Measurements from ENCODE around the gene RAB1A. TPM values are rescaled to one million over a fixed set of nuclear protein-coding genes. Genes with fewer than 3 reads are reported as not detected.

RAB1A gene
- total and polyA plus RNA-seq, 9 donors, result 57.5 to 125 (median 104) TPM

- no peak overlapping the region for H3K4me3 ChIP-seq
- intact Hi-C loops (cut with DNase I), result loop anchor here in 1 of 4 donors (5.0 kb wide), 1 partner anchor 34 kb away; no protein-coding TSS in a partner anchor
- no peaks in the 10 kb centered on the region for H3K36me3 ChIP-seq
- H3K4me1 ChIP-seq (ENCODE audit: insufficient read depth), result peaks cover 13% of the 10 kb centered on the region
- TF ChIP-seq POLR2A (IDR thresholded peaks at IDR 0.05) (no peak), CTCF (IDR thresholded peaks at IDR 0.05) (no peak), EP300 (IDR thresholded peaks at IDR 0.05) (no peak)
- H3K27ac ChIP-seq, result no peak overlapping the region
- no peak for DNase-seq
- no peaks in the 10 kb centered on the region for H3K27me3 ChIP-seq
- H3K9me3 ChIP-seq, result no peaks in the 10 kb centered on the region
Measured at GRCh38 chr2:65116645-65117044, 13.3 kb downstream of the RAB1A start.

- Histone ChIP-seq H3K27ac (no peak overlapping the region), H3K4me3 (no peak overlapping the region), H3K9me3 (no peaks in the 10 kb centered on the region), H3K27me3 (no peaks in the 10 kb centered on the region), H3K4me1 (ENCODE audit: insufficient read depth) (peaks cover 12% of the 10 kb centered on the region), H3K36me3 (no peaks in the 10 kb centered on the region)
- DNase-seq, result no peak
- intact Hi-C loops (cut with DNase I), result loop anchor here in 1 of 4 donors (5.0 kb wide), 1 partner anchor 33 kb away; no protein-coding TSS in a partner anchor
- TF ChIP-seq CTCF (IDR thresholded peaks at IDR 0.05) (no peak), EP300 (IDR thresholded peaks at IDR 0.05) (no peak), POLR2A (IDR thresholded peaks at IDR 0.05) (no peak)
Measured at GRCh38 chr2:65114921-65115320, 15.0 kb downstream of the RAB1A start.

- Histone ChIP-seq H3K27me3 (no peaks in the 10 kb centered on the region), H3K4me1 (ENCODE audit: insufficient read depth) (peaks cover 8% of the 10 kb centered on the region), H3K4me3 (no peak overlapping the region), H3K36me3 (no peaks in the 10 kb centered on the region), H3K27ac (no peak overlapping the region), H3K9me3 (no peaks in the 10 kb centered on the region)
- intact Hi-C loops (cut with DNase I), result no loop called here
- TF ChIP-seq POLR2A (IDR thresholded peaks at IDR 0.05) (no peak), EP300 (IDR thresholded peaks at IDR 0.05) (no peak), CTCF (IDR thresholded peaks at IDR 0.05) (no peak)
- DNase-seq, result no peak
- WGBS, 3 donors, result 61 to 68% (median 66%) methylated on average over 2 of the region's 2 CpGs
Measured at GRCh38 chr2:65113816-65114215, 16.1 kb downstream of the RAB1A start.

GRCh38 chr2:65113229-65113628 is 16.7 kb downstream of the RAB1A start:
- Histone ChIP-seq H3K9me3 (no peaks in the 10 kb centered on the region), H3K27me3 (no peaks in the 10 kb centered on the region), H3K4me3 (no peak overlapping the region), H3K4me1 (ENCODE audit: insufficient read depth) (peaks cover 8% of the 10 kb centered on the region), H3K27ac (no peak overlapping the region), H3K36me3 (no peaks in the 10 kb centered on the region)
- intact Hi-C loops (cut with DNase I), result no loop called here
- no peak for TF ChIP-seq POLR2A (IDR thresholded peaks at IDR 0.05)
- no peak for TF ChIP-seq EP300 (IDR thresholded peaks at IDR 0.05)
- TF ChIP-seq CTCF (IDR thresholded peaks at IDR 0.05), result no peak
- 96 to 99% (median 99%) methylated on average over 4 of the region's 4 CpGs for WGBS, 3 donors
- no peak for DNase-seq

- intact Hi-C loops (cut with DNase I), result no loop called here
- Histone ChIP-seq H3K4me3 (no peak overlapping the region), H3K36me3 (no peaks in the 10 kb centered on the region), H3K9me3 (no peaks in the 10 kb centered on the region), H3K27me3 (no peaks in the 10 kb centered on the region), H3K27ac (no peak overlapping the region), H3K4me1 (ENCODE audit: insufficient read depth) (peaks cover 6% of the 10 kb centered on the region)
- no peak for DNase-seq
- TF ChIP-seq POLR2A (IDR thresholded peaks at IDR 0.05) (no peak), EP300 (IDR thresholded peaks at IDR 0.05) (no peak), CTCF (IDR thresholded peaks at IDR 0.05) (no peak)
- 50 to 77% (median 52%) methylated on average over 3 of the region's 3 CpGs for WGBS, 3 donors
Measured at GRCh38 chr2:65112633-65113032, 17.3 kb downstream of the RAB1A start.
